GM19023 (cell line): ENCODE results near the gene LGR5.
A peak's percentile ranks its signal among the peaks of the same experiment; 100 is the strongest.

Experiments
- ATAC-seq: cut with Tn5 transposase; IDR thresholded peaks from one replicate; pipeline ENCODE4 v1.9.1; 2021; ENCODE audit warnings: mild to moderate bottlenecking, moderate library complexity; ENCODE audit not compliant: unreplicated experiment

The LGR5 gene

GRCh38 chr12:71587012-71587411 lies 147.4 kb downstream of the LGR5 start:
- no peak for ATAC-seq

DNA sequence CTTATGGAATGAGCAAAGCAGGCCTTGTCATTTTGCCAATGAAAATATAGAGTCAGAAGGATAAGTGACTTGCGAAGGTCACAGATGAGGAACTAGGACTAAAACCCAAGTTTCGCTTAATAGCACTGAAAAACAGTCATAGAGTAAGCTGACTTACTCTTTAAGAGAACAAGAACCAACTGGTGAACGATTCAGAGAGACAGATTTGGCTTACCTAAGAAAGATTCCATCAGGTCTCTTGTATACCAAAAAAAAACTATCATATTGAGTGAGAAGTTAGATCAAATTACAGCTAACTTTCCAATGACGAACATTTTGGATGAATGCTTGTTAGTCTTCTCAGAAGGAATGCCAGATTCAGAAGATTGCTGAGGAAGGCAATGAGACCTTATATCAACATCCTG lies 149.9 kb downstream of the LGR5 start:
- no peak for ATAC-seq

DNA sequence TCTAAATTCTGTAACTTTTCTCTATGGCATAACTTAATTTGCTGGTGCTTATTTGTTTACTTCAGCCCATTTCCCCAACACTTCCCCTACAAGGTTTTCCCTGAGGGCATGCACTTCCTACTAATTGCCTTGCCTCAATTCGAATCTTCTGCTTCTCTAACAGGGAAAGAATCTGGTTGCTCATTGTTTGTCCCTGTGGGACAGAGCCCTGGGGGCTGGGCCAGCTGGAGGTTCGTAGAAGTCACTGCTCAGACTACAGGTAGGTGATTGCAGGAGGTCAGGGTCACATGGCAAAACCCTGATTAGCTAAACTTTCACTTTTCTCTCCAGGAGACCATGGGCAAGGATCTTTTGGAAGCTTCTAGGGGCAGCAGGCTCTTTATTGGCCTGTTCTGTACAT lies 152.0 kb downstream of the LGR5 start:
- ATAC-seq = no peak

DNA sequence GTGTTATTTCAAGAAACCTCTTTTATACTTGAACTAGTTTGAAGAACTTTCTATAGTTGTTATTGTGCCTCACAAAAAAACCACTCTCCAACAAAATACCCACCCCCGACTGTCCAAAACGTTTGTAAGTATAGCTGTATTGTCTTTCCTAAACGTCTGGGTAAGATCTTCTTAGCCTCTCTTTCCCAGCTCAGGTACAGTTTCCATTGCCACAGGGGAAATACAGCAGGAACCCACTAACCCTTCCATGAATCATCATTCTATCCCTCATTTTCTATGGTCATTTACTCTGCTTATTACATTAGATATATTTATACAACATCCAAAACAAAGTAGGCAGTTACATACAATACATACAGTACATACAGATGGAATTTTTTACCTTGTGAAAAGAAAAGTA lies 153.2 kb downstream of the LGR5 start:
- no peak for ATAC-seq

- ATAC-seq = no peak
Measured at GRCh38 chr12:71594214-71594948, 154.8 kb downstream of the LGR5 start.

DNA sequence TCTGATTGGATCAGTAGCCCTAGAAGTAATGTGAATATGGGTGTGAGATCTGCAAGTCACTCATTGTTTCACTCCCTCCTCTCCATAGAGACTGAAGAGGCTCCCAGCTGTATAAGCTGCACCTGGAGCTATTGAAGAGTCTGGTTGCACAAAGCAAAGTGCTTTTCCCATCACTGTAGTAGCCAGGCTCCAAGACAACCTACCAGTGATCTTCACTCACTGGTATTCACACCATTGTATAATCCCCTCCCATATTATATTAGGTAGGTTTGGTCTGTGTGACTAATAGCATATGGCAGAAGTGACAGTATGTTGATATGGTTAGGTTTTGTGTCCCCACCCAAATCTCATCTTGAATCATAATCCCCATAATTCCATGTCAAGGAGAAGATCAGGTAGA lies 159.6 kb downstream of the LGR5 start:
- no peak for ATAC-seq

GRCh38 chr12:71601546-71601945 lies 161.9 kb downstream of the LGR5 start:
- ATAC-seq = no peak

- ATAC-seq = no peak
Measured at GRCh38 chr12:71602761-71603577, 163.4 kb downstream of the LGR5 start.

GRCh38 chr12:71605039-71605438 lies 165.4 kb downstream of the LGR5 start:
- no peak for ATAC-seq

DNA sequence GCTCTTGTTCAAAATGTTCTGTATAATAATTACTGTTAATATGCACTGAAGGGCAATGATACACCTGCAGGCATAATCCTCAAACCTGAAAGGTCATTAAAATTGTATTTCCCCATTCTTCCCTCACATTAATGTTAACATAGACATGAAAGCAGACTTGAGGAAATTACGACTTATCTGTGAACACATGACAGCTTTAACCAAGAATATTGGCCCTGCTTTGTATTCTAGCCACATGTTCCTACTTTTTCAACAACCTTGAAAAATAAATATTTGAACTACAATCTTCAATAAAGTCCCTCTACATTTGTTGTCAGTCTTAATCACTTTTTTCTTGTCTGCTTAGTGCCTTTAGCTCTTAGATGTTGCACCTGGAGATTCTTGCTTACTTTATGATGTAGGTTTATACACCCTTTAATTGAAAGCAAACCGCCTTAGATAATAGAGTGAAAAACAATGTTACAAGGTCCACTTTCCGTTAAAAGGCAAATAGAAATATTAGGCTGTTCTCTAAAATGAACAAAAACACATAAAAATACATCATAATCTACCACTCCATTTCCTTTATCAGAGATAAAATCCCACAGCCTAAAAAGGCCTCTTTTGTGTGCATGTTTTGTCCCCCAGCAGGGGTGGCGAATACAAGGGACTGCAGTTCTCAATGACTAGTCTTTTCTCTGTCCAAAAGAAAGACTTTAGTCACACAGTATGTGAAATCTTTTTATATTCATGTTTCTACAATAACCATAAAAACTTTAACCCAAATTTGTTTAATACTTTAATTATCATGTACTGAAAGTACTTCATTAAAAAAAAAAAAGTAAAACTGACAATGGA lies 168.1 kb downstream of the LGR5 start:
- no peak for ATAC-seq

GRCh38 chr12:71610031-71610795 lies 170.6 kb downstream of the LGR5 start:
- no peak for ATAC-seq

- no peak for ATAC-seq
Measured at GRCh38 chr12:71621938-71622337, 182.3 kb downstream of the LGR5 start.

- no peak for ATAC-seq
Measured at GRCh38 chr12:71625476-71625875, 185.9 kb downstream of the LGR5 start.

GRCh38 chr12:71626098-71626497 lies 186.5 kb downstream of the LGR5 start:
- ATAC-seq = peak; percentile 64

DNA sequence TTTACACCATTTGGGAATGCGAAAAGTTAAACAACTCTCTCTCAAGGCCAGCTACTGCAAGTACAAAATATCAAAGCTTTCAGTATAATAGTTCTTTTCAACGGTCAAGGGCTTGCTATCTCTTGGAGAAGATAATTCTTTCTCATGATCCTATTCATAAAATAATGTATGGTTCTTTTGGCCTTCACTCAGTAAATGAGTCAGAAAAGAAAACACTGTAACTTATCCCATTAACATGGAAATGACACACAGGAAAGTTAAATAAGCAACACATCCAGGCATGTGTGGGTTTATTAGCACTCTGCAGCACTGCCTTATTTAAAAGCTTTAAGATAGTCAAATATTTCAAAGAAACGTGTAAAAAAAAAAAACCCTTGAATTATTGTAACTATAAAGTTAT lies 187.2 kb downstream of the LGR5 start:
- ATAC-seq = no peak

DNA sequence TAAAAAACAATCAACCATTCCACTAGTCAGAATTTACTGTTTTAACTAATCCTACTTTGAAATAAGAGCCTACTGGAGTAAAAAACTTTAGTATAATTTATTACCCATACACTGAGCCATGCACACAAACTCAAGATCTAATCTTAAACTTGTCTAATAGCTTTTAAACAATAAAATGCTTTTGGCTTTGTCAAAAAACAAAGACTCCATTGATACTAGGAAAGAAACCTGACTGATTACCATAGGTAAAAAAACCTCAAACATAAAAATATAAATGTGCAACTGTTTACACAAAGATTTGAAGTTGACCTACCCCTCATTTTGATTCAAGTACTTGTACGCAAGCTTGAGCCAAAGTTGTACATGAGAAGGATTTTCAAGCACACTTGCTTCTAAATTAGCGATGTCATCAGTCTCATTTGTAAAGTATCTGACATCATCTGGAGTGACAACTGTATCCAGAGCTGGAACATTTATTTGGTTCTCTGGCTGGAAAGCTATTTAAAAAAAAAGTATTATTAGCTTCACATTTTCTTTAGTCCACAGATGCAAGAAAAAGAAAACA lies 187.9 kb downstream of the LGR5 start:
- ATAC-seq = no peak
